AG04449 (cell line): ENCODE data around the gene KCP.

Experiments used
- CTCF ChIA-PET: fragments of 350-600 bp; formaldehyde crosslinking; extraction: SDS; loops from one replicate; lab custom pipeline; 2021; ENCODE audit warnings: antibody characterized with exemption; lab: Yijun Ruan, JAX
- POLR2A ChIA-PET: fragments of 400-600, 350-600 bp; formaldehyde crosslinking; extraction: SDS; loops from one replicate; lab custom pipeline; 2020; ENCODE audit warnings: antibody characterized with exemption, inconsistent platforms; lab: Yijun Ruan, JAX
- DNase-seq: peaks from one replicate; pipeline ENCODE4 v3.0.0-alpha.2; 2010; ENCODE audit warnings: low read depth, low spot score
- H3K4me3 ChIP-seq: 2 replicates; pipeline ENCODE4 v1.5.1; 2011; ENCODE audit warnings: low read depth, mild to moderate bottlenecking, control low read depth, low read length
- TF ChIP-seq, protein P1 (sequence below): IDR thresholded peaks from one replicate; pipeline ENCODE4 v1.5.1; 2011; ENCODE audit warnings: mild to moderate bottlenecking, moderate library complexity, low read length, control low read depth, inconsistent platforms; ENCODE audit not compliant: insufficient read depth; ENCODE audit errors: missing control alignments

Gene KCP

DNA sequence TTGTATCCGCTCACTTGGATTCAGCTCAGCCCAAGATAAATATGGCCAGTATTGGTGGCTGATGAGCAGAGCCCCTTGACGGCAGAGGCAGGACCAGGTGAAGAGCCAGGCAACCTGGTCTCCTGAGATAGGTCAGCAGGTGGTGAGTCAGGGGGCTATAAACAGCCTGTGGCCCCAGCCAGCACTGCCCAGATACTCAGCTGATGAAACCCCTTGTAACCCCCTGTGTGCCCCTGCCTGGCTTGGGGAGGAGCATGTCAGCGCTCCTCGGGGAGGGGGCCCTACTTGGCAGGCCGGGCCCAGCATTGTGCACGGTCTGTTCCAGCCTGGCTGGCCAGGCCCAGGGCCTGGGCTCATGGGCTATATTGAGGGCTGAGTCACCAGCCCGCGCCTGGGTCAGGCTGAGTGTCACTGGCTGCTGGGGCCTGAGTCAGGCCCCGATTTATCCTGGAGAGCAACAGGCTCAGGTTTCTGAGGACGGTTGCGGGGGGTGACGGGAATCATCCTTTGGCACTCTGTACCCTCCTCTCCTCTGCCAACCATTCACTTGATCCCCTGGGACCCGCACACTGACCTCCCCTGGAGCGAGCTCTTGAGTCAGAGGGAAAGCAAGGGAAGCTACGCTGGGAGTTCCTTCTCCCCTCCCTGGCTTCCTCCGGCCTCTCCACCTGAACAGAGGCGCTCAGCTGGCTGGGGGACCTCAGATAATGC is 83.1 kb downstream of the KCP start:
- TF ChIP-seq, protein P1, sequence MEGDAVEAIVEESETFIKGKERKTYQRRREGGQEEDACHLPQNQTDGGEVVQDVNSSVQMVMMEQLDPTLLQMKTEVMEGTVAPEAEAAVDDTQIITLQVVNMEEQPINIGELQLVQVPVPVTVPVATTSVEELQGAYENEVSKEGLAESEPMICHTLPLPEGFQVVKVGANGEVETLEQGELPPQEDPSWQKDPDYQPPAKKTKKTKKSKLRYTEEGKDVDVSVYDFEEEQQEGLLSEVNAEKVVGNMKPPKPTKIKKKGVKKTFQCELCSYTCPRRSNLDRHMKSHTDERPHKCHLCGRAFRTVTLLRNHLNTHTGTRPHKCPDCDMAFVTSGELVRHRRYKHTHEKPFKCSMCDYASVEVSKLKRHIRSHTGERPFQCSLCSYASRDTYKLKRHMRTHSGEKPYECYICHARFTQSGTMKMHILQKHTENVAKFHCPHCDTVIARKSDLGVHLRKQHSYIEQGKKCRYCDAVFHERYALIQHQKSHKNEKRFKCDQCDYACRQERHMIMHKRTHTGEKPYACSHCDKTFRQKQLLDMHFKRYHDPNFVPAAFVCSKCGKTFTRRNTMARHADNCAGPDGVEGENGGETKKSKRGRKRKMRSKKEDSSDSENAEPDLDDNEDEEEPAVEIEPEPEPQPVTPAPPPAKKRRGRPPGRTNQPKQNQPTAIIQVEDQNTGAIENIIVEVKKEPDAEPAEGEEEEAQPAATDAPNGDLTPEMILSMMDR, result no peak
- CTCF ChIA-PET, result interaction anchor here (0.7 to 1.6 kb wide), 4 partner anchors 15 to 53 kb away, joined by 3 read pairs; no protein-coding TSS in a partner anchor
- peak overlapping the region; percentile 34 for H3K4me3 ChIP-seq
- peak; percentile 53 for DNase-seq
- POLR2A ChIA-PET, result interaction anchor here (0.7 to 2.4 kb wide), 4 partner anchors 9 to 89 kb away, joined by 3 to 11 read pairs (median 6); partner anchors contain the start of gene CALU

DNA sequence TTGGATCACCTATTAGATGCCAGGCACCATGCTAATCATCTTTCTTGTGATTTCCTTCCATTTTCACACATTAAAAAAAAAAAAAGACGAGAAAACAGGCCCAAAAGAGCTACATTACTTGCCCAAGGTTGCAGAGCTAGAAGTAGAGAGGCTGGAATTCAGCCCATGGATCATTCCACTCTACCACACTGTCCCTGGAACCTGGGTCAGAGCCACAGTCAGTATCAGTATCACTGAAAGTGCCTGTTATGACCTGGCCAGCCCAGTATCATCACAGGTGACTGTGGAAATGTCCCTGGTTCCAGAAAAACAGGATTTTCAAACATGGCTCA is 83.6 kb downstream of the KCP start:
- ChIA-PET POLR2A (interaction anchor here (2.1 kb wide), 1 partner anchor 88 kb away, joined by 7 read pairs; the partner anchor contains the start of gene CALU), CTCF (interaction anchor here (1.1 to 1.6 kb wide), 2 partner anchors 15 to 23 kb away, joined by 3 read pairs; no protein-coding TSS in a partner anchor)
- TF ChIP-seq, protein P1, result no peak
- no peak overlapping the region for H3K4me3 ChIP-seq
- DNase-seq, result no peak
